NOMO-1 treated with DMSO at 0.1 percent for 48 hours (cell line): ENCODE data around the gene CEPT1.
"Not testable (repeated sequence)": the region's sequence is repeated elsewhere in the genome, so short reads cannot be mapped to it uniquely, and the experiment has no call there.

Source experiments
- DNase-seq: peaks from one replicate; lab custom pipeline; 2025; ENCODE audit not compliant: unreplicated experiment; lab: John Stamatoyannopoulos, UW

CEPT1 gene

GRCh38 chr1:111139956-111140679, at the start of gene CEPT1, which contains the start of gene DRAM2:
TSS of gene CEPT1 (plus strand) at chr1:111140223. CDS start at chr1:111147715, 7,492 bp downstream.
TSS of gene DRAM2 (minus strand) at chr1:111140093. CDS start at chr1:111131554, 8,539 bp downstream.
- DNase-seq = peak; percentile 80

- not testable (repeated sequence) for DNase-seq
Observed at GRCh38 chr1:111095421-111095820, 44.6 kb upstream of the CEPT1 start.

GRCh38 chr1:111097356-111098099, 42.5 kb upstream of the CEPT1 start:
- DNase-seq = no peak

DNA sequence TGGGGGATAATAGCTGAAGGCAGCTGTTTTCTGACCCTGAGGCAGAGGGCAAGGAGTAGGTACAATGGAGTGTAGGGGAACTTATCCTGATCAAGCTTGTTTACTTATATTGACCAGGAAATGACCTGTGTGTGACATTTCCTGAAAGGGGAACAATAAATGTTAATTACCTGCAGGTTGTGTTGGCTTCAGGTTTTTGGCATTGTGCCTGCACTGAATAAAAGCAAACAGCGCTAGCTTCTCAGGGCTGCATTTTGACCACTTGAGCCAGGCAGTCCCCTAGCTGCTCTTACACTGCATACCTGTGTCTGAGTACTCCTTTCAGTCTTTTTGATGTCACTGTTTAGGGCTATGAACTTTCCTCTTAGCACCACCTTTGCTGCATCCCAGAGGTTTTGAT, 40.7 kb upstream of the CEPT1 start:
- DNase-seq = no peak

DNA sequence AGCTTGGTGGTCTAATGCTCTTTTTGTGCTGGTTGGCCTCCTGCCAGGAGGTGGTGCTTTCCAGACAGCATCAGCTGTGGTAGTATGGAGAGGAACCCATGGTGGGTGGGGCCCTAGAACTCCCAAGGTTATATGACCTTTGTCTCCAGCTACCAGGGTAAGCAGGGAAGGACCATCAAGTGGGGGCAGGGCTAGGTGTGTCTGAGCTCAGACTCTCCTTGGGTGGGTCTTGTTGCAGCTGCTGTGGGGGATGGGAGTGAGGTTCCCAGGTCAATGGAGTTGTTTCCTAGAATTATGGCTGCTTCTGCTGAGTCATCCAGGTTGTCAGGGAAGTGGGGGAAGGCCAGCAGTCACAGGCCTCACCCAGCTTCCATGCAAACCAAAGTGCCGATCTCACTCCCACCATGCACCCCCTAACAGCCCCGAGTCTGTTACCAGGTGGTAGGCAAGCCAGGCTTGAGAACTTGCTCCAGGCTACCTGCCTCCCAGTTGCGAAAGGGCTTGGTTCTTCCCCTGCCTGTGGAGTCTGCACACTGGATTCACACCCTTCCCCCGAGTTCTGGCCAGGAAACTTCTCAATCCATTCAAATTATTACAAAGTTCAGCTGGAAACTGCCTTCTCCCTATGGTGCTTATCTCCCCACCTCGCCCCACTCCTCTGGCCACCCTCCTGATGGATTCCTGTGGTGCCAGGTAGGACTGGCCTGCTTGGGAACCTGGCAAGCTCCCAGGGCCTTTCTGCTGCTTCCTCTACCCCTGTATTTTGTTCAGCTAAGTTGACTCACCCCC, 38.0 kb upstream of the CEPT1 start:
- no peak for DNase-seq

- no peak for DNase-seq
Observed at GRCh38 chr1:111104981-111105380, 35.0 kb upstream of the CEPT1 start.

- no peak for DNase-seq
Observed at GRCh38 chr1:111110197-111110899, 29.7 kb upstream of the CEPT1 start.

- no peak for DNase-seq
Observed at GRCh38 chr1:111116496-111116895, 23.5 kb upstream of the CEPT1 start.

DNA sequence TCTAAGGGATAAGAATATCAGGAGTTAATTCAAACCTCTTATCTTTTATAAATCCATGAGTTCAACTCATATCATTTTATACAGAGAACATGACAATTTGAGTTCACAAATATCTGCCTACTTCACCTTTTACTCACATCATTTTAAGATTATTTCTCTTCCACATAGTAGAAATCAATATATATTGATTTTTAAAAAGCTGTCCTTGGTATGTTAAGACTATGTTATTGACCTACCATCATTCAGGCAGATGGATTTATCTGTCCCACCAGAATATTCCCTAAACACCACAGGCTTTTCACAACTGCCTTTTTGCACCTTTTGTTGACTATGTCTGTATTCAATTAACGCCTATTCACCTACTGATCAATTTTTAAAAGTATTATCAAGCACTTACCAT, 13.7 kb upstream of the CEPT1 start:
- DNase-seq = no peak

- peak; percentile 87 for DNase-seq
Observed at GRCh38 chr1:111127923-111128643, 11.9 kb upstream of the CEPT1 start.

GRCh38 chr1:111129376-111129775, 10.6 kb upstream of the CEPT1 start:
- DNase-seq = peak; percentile 28

DNA sequence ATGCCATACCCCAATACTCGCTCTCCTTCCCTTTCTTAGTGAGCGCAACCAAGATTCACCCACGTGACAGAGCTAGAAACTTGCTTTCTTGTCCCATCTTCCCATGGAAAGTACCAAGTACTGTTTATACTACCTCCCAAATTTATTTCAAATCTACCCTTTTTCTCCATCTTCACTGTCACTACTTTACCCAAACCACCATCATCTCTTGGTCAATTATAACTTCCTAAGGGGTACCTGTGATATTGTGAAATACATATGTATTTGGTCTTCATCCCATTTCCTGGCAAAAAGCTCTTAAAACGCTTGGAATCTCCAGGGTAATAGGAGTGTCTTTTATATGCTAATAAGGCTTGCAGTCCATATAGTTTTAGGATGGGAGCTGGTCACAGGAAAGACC, 8.3 kb upstream of the CEPT1 start:
- no peak for DNase-seq

- DNase-seq = no peak
Observed at GRCh38 chr1:111133866-111134265, 6.2 kb upstream of the CEPT1 start.

GRCh38 chr1:111139324-111139955, 583 bp upstream of the CEPT1 start:
- peak; percentile 54 for DNase-seq

DNA sequence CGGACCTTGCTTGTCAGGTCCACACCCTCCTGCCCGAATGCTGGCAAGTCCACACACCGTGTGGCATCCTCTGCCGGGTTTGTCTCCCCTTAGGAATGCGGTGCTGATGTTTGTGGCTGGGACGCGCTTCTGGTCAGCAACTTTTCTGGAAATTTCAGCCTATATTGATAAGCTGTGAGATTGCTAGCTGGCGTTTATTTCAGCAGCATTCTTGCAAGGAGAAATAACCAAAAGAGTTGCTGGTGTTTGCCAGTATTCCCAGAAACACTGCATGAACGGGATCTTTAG, 601 bp downstream of the CEPT1 start:
- no peak for DNase-seq

- DNase-seq = peak; percentile 3
Observed at GRCh38 chr1:111141245-111142220, 1.5 kb downstream of the CEPT1 start.

GRCh38 chr1:111142356-111142975, 2.4 kb downstream of the CEPT1 start:
- DNase-seq = no peak

DNA sequence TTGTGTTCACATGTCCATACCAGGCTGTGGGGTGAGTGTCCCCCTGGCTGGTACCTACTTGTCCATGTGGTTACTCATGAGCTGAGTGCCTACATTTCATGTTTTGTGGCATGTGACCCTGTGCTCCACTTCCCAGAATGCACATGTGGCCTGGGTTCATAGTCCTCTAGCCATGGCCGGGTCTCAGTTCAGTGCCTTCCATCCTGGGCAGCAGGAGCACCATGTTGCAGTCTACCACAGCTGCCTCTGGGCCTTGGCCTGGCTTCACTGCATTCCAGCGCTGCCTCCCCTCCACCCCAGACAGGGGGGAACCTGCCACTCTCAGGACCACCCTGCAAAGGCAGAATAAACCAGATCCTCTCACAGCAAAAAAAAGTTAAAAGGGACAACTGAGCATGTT, 5.5 kb downstream of the CEPT1 start:
- DNase-seq = no peak
